HepG2 (cell line): ENCODE data around the gene CHPF. TPM values are rescaled to one million over a fixed set of nuclear protein-coding genes. Genes with fewer than 3 reads are reported as not detected.

ENCODE experiments used
- polyA plus RNA-seq, 8 experiments: library from polyadenylated mRNA; depleted of rRNA in 3 of 8; stranded (reverse) in 7 of 8; unstranded in 1 of 8; fragments of >200 nt; fragmentation: Illumina TruSeq in 4 of 8; extraction: Trizol in 4 of 8; gene quantifications; 2 replicates each; pipeline versions ENCODE4 v1.2.1 to v1.2.3, GENCODE V29; 2011 to 2016; ENCODE audit warnings: low read depth in 4 of 8, missing spikeins in 1 of 8, mixed read lengths in 1 of 8; ENCODE audit not compliant: insufficient read depth in 1 of 8
- total RNA-seq, 5 experiments: library from RNA; depleted of rRNA; stranded (reverse); fragments of >200 nt; fragmentation: Illumina TruSeq; extraction: Trizol; gene quantifications; 2 replicates each; pipeline ENCODE4 v1.2.3, GENCODE V29; 2016; ENCODE audit warnings: low read depth in 1 of 5
- TF ChIP-seq, protein P1 (sequence below), 2 experiments: IDR thresholded peaks; 2 replicates each; pipeline ENCODE4 v1.6.1; 2011 to 2012; ENCODE audit warnings: low read length in 2 of 2, borderline replicate concordance in 1 of 2, low read depth in 1 of 2, mild to moderate bottlenecking in 1 of 2, moderate library complexity in 1 of 2
- TF ChIP-seq, protein P2 (sequence below): sonication (generic); formaldehyde crosslinking; IDR thresholded peaks from 2 replicates; pipeline ENCODE4 v1.4.0; 2020; ENCODE audit warnings: missing genetic modification reagents
- TF ChIP-seq, protein P3 (sequence below): sonication (generic); formaldehyde crosslinking; IDR thresholded peaks from 2 replicates; pipeline ENCODE4 v1.5.0; 2020; ENCODE audit warnings: missing genetic modification reagents
- TF ChIP-seq, protein P4 (sequence below), 2 experiments: fragments of 450-650 bp in 1 of 2; sonication (generic) in 1 of 2; formaldehyde crosslinking in 1 of 2; IDR thresholded peaks; 2 replicates each; pipeline versions ENCODE4 v1.6.1 to v1.8.0; 2016 to 2022; ENCODE audit warnings: antibody characterized with exemption in 1 of 2, mild to moderate bottlenecking in 1 of 2, missing genetic modification reagents in 1 of 2
- TF ChIP-seq, protein P5 (sequence below): sonication (generic); formaldehyde crosslinking; IDR thresholded peaks from 2 replicates; pipeline ENCODE4 v1.4.0; 2020; ENCODE audit warnings: missing genetic modification reagents, borderline replicate concordance

The CHPF gene
- total and polyA plus RNA-seq, 2 of the 13 experiments (the other 11 are each of a cell fraction or from before 2014, with no cell fraction given), result 79.6 to 111 TPM

DNA sequence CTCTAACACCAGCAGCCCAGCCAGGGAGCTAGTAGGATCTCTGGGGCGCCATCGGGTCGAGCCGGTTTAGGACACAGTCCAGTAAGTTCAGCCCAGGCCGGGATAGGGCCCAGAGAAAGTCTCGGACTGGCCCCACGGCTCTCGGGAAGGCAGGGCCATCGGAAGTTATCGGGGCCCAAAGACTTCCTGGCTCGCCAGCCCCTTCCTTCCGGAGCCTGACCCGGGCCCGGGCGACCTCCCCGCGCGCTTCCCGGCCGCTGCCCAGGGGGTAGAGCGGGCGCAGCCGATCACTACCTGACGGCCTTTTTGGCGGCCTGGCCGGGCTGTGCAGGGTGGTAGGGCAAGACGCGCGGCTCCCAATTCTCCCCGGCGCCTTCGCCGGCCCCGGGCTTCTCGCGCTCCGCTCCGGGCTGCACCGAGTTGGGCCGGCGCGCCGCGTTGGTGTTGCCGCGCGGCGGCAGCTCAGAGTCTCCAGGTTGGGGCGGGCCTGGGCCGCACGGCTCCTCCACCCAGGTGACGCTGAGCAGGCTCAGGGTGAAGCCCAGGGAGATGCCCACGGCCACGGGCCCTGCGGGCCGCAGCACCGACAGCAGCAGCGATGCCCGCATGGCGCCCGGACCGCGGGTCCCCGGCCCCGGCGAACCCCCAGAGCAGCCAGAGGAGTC lies 546 bp downstream of the CHPF start (continued):
- TF ChIP-seq, protein P1, sequence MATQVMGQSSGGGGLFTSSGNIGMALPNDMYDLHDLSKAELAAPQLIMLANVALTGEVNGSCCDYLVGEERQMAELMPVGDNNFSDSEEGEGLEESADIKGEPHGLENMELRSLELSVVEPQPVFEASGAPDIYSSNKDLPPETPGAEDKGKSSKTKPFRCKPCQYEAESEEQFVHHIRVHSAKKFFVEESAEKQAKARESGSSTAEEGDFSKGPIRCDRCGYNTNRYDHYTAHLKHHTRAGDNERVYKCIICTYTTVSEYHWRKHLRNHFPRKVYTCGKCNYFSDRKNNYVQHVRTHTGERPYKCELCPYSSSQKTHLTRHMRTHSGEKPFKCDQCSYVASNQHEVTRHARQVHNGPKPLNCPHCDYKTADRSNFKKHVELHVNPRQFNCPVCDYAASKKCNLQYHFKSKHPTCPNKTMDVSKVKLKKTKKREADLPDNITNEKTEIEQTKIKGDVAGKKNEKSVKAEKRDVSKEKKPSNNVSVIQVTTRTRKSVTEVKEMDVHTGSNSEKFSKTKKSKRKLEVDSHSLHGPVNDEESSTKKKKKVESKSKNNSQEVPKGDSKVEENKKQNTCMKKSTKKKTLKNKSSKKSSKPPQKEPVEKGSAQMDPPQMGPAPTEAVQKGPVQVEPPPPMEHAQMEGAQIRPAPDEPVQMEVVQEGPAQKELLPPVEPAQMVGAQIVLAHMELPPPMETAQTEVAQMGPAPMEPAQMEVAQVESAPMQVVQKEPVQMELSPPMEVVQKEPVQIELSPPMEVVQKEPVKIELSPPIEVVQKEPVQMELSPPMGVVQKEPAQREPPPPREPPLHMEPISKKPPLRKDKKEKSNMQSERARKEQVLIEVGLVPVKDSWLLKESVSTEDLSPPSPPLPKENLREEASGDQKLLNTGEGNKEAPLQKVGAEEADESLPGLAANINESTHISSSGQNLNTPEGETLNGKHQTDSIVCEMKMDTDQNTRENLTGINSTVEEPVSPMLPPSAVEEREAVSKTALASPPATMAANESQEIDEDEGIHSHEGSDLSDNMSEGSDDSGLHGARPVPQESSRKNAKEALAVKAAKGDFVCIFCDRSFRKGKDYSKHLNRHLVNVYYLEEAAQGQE (IDR thresholded peaks at IDR 0.05; ENCODE audit: borderline replicate concordance in 1 of 2, low read depth in 1 of 2, low read length in 2 of 2), result no peak
- TF ChIP-seq, protein P2, sequence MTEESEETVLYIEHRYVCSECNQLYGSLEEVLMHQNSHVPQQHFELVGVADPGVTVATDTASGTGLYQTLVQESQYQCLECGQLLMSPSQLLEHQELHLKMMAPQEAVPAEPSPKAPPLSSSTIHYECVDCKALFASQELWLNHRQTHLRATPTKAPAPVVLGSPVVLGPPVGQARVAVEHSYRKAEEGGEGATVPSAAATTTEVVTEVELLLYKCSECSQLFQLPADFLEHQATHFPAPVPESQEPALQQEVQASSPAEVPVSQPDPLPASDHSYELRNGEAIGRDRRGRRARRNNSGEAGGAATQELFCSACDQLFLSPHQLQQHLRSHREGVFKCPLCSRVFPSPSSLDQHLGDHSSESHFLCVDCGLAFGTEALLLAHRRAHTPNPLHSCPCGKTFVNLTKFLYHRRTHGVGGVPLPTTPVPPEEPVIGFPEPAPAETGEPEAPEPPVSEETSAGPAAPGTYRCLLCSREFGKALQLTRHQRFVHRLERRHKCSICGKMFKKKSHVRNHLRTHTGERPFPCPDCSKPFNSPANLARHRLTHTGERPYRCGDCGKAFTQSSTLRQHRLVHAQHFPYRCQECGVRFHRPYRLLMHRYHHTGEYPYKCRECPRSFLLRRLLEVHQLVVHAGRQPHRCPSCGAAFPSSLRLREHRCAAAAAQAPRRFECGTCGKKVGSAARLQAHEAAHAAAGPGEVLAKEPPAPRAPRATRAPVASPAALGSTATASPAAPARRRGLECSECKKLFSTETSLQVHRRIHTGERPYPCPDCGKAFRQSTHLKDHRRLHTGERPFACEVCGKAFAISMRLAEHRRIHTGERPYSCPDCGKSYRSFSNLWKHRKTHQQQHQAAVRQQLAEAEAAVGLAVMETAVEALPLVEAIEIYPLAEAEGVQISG (CRISPR knock-in tag), result peak; percentile 35; the same call in 1 of the 2 replicates
- TF ChIP-seq, protein P3, sequence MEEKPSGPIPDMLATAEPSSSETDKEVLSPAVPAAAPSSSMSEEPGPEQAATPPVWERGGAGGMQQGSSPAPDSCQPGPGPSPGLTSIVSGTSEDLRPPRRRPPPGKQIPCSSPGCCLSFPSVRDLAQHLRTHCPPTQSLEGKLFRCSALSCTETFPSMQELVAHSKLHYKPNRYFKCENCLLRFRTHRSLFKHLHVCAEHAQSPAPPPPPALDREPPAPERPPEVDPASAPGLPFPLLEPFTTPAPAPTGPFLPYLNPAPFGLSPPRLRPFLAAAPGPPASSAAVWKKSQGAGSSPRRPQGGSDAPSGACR (CRISPR knock-in tag), result no peak
- TF ChIP-seq, protein P4, sequence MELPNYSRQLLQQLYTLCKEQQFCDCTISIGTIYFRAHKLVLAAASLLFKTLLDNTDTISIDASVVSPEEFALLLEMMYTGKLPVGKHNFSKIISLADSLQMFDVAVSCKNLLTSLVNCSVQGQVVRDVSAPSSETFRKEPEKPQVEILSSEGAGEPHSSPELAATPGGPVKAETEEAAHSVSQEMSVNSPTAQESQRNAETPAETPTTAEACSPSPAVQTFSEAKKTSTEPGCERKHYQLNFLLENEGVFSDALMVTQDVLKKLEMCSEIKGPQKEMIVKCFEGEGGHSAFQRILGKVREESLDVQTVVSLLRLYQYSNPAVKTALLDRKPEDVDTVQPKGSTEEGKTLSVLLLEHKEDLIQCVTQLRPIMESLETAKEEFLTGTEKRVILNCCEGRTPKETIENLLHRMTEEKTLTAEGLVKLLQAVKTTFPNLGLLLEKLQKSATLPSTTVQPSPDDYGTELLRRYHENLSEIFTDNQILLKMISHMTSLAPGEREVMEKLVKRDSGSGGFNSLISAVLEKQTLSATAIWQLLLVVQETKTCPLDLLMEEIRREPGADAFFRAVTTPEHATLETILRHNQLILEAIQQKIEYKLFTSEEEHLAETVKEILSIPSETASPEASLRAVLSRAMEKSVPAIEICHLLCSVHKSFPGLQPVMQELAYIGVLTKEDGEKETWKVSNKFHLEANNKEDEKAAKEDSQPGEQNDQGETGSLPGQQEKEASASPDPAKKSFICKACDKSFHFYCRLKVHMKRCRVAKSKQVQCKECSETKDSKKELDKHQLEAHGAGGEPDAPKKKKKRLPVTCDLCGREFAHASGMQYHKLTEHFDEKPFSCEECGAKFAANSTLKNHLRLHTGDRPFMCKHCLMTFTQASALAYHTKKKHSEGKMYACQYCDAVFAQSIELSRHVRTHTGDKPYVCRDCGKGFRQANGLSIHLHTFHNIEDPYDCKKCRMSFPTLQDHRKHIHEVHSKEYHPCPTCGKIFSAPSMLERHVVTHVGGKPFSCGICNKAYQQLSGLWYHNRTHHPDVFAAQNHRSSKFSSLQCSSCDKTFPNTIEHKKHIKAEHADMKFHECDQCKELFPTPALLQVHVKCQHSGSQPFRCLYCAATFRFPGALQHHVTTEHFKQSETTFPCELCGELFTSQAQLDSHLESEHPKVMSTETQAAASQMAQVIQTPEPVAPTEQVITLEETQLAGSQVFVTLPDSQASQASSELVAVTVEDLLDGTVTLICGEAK (IDR thresholded peaks at IDR 0.05), result no peak
- TF ChIP-seq, protein P4 (CRISPR knock-in tag; IDR thresholded peaks at IDR 0.05), result peak; percentile 50; the same call in 1 of the 2 replicates
- TF ChIP-seq, protein P5, sequence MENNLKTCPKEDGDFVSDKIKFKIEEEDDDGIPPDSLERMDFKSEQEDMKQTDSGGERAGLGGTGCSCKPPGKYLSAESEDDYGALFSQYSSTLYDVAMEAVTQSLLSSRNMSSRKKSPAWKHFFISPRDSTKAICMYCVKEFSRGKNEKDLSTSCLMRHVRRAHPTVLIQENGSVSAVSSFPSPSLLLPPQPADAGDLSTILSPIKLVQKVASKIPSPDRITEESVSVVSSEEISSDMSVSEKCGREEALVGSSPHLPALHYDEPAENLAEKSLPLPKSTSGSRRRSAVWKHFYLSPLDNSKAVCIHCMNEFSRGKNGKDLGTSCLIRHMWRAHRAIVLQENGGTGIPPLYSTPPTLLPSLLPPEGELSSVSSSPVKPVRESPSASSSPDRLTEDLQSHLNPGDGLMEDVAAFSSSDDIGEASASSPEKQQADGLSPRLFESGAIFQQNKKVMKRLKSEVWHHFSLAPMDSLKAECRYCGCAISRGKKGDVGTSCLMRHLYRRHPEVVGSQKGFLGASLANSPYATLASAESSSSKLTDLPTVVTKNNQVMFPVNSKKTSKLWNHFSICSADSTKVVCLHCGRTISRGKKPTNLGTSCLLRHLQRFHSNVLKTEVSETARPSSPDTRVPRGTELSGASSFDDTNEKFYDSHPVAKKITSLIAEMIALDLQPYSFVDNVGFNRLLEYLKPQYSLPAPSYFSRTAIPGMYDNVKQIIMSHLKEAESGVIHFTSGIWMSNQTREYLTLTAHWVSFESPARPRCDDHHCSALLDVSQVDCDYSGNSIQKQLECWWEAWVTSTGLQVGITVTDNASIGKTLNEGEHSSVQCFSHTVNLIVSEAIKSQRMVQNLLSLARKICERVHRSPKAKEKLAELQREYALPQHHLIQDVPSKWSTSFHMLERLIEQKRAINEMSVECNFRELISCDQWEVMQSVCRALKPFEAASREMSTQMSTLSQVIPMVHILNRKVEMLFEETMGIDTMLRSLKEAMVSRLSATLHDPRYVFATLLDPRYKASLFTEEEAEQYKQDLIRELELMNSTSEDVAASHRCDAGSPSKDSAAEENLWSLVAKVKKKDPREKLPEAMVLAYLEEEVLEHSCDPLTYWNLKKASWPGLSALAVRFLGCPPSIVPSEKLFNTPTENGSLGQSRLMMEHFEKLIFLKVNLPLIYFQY (CRISPR knock-in tag), result peak; percentile 61; the same call in 1 of the 2 replicates
